ENCODE data around the gene RTN4RL2.

Gene RTN4RL2

DNA sequence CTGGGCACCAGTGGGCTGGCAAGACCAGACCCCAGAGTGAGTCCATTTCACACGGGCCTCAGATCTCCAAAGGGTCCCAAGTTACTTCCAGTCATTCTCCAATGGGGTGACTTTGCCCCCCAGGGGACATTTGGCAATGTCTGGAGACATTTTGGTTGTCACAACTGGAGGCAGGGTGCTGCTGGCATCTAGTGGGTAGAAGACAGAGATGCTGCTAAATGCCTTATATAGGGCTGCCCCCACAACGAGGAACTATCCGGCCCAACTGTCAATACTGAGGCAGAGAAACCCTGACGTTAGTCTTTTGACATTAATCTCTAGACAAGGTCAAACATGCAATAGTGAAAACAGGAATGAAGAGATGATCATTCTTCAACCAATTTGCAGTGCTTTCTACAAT lies 6.4 kb downstream of the RTN4RL2 start:
- Mint-ChIP-seq H3K4me1 (ENCODE audit: low read depth) (no peaks in the 10 kb centered on the region), H3K9me3 (ENCODE audit: low read depth) (no peaks in the 10 kb centered on the region), H3K36me3 (no peaks in the 10 kb centered on the region), H3K4me3 (no peak overlapping the region), H3K27me3 (no peaks in the 10 kb centered on the region), H3K27ac (no peak overlapping the region)

DNA sequence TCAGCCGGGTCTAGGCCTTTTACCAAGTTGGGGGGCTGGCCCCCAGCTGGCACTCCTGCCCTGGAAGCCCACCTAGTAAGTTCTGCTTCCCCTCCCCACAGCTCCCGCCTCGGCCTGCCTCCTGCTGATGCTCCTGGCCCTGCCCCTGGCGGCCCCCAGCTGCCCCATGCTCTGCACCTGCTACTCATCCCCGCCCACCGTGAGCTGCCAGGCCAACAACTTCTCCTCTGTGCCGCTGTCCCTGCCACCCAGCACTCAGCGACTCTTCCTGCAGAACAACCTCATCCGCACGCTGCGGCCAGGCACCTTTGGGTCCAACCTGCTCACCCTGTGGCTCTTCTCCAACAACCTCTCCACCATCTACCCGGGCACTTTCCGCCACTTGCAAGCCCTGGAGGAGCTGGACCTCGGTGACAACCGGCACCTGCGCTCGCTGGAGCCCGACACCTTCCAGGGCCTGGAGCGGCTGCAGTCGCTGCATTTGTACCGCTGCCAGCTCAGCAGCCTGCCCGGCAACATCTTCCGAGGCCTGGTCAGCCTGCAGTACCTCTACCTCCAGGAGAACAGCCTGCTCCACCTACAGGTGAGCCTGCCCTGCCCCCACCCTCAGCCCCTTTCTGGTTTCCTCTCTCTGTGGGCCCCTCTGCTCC lies 7.3 kb downstream of the RTN4RL2 start:
- Mint-ChIP-seq H3K27me3 (no peaks in the 10 kb centered on the region), H3K9me3 (ENCODE audit: low read depth) (no peaks in the 10 kb centered on the region), H3K4me1 (ENCODE audit: low read depth) (no peaks in the 10 kb centered on the region), H3K27ac (no peak overlapping the region), H3K36me3 (no peaks in the 10 kb centered on the region), H3K4me3 (no peak overlapping the region)

DNA sequence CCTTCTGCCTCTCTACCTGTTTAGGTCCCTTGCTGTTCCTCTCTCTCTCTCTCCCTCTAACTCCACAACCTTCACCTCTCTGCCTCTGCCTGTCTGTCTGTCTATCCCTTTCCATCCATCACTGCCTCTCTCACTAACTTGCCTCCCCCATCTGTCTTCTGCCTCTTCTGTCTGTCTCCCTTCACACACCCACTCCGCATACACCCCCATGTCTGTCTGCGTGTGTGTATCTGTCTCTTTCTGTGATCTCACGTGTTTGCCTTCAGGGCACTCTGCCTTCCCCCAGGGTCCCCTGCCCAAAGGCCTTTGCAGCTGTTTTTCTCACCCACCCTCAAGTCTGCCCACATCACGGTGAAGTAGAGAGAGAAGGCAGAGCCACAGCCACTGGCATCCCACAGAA lies 7.9 kb downstream of the RTN4RL2 start:
- Mint-ChIP-seq H3K27ac (no peak overlapping the region), H3K4me1 (ENCODE audit: low read depth) (peaks cover 3% of the 10 kb centered on the region), H3K9me3 (ENCODE audit: low read depth) (no peaks in the 10 kb centered on the region), H3K27me3 (no peaks in the 10 kb centered on the region), H3K36me3 (no peaks in the 10 kb centered on the region), H3K4me3 (no peak overlapping the region)

DNA sequence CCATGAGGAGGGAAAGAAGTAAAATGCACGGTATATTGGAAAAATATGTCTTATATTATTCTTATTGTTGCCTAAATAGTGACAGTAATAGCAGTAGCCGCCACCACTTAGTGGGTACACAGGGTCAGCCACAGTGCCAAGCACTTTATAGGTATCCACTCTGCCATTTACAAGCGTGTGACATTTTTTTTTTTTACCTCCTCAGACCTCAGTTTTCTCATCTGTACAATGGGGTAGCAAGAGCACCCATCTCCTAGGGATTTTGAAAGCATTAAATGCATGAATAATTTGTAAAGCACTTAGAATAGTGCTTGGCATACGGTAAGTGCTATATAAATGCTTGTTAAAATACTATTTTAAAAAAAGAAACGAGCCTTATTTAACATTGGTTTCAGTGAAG lies 8.9 kb downstream of the RTN4RL2 start:
- Mint-ChIP-seq H3K27me3 (no peaks in the 10 kb centered on the region), H3K9me3 (ENCODE audit: low read depth) (no peaks in the 10 kb centered on the region), H3K4me1 (ENCODE audit: low read depth) (peaks cover 9% of the 10 kb centered on the region), H3K27ac (no peak overlapping the region), H3K36me3 (no peaks in the 10 kb centered on the region), H3K4me3 (no peak overlapping the region)

DNA sequence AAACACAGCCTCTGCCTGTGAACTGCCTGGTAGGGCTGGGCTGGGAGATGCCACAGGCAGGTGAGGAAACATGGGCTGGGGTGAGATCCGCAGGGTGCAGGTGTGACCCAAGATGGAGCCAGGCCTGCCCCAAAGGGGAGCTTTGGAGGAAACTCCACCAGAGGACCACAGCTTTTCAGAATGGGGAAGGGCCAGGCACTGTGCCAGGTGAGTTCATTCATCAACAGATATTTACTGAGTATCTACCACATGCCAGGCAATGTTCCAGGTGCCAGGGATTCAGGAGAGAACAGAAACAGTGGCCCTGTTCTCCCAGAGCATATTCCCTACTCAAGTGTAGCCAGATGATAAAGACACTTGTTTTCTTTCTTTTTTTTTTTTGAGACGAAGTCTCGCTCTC lies 11.2 kb downstream of the RTN4RL2 start:
- H3K9me3 Mint-ChIP-seq (ENCODE audit: low read depth) = no peaks in the 10 kb centered on the region
- no peak overlapping the region for H3K4me3 Mint-ChIP-seq
- H3K4me1 Mint-ChIP-seq (ENCODE audit: low read depth) = peaks cover 24% of the 10 kb centered on the region
- H3K36me3 Mint-ChIP-seq = no peaks in the 10 kb centered on the region
- H3K27me3 Mint-ChIP-seq = no peaks in the 10 kb centered on the region
- H3K27ac Mint-ChIP-seq = no peak overlapping the region

DNA sequence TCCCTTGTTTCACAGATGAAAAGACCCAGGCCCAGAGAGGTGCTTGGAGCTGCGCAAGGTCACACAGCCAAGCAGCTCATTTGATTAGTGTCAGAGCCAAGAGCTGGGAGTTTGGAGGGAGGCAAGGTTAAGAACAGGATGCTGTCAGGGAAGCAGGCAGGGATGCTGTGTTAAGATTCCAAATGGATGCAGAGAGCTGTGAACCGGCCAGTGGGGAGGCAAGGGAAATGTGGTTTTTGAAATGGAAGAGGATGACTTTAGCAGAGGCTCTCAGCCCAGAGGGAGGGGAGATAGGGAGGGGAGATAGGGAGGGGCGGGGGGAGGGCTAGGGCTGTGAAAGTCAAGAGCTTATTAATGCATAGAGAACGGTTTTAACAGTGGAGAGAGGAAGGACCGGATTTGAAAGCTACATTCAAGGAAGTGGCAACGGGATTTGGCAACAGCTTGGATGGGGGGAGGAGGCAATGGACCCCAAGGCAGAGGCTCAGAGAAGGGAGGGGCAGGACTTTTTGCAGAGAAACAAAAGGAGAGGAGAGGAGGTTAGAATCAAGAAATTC lies 13.0 kb downstream of the RTN4RL2 start:
- Mint-ChIP-seq H3K36me3 (no peaks in the 10 kb centered on the region), H3K27me3 (no peaks in the 10 kb centered on the region), H3K9me3 (ENCODE audit: low read depth) (no peaks in the 10 kb centered on the region), H3K27ac (no peak overlapping the region), H3K4me3 (peak overlapping the region; percentile 22), H3K4me1 (ENCODE audit: low read depth) (peaks cover 27% of the 10 kb centered on the region)

DNA sequence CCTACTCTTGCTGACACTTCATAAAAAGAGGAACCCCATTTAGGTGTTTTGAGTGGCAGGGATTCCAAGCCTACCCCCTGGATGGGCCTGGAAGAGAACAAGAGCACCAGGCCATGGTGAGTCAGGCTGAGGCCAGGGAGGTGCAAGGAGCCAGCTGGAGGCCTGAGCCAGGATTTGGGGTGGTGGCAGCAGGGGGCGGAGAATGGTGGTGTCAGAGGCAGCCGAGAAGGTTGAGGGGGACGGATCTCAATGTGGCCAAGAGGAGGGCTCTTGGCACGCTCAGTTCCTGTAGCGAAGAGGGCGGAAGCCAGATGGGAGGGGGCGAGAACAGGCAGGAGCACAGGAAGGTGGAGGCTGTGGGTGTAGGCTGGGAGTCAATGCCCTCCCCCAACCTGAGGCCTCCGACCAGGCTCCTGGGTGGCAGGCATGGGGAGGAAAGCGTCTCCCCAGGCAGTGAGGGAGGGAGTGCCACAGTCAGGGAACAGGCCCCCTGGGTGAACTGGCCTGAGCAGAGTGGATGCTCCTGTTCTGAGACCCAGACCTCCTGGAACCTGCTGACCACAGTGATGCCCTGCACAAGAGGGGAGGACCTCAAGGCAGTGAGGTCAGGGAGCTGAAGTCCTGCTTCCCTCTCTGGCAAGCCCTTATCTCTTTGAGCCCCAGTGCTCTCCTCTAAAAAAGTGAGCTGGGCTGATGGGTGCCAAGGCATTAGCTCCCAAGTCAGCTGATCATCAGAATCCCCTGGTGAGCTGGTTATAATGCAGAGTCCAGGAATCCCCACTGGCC lies 13.9 kb downstream of the RTN4RL2 start:
- Mint-ChIP-seq H3K36me3 (no peaks in the 10 kb centered on the region), H3K4me3 (peak overlapping the region; percentile 81), H3K27ac (peak overlapping the region; percentile 46), H3K4me1 (ENCODE audit: low read depth) (peaks cover 27% of the 10 kb centered on the region), H3K9me3 (ENCODE audit: low read depth) (no peaks in the 10 kb centered on the region), H3K27me3 (no peaks in the 10 kb centered on the region)

DNA sequence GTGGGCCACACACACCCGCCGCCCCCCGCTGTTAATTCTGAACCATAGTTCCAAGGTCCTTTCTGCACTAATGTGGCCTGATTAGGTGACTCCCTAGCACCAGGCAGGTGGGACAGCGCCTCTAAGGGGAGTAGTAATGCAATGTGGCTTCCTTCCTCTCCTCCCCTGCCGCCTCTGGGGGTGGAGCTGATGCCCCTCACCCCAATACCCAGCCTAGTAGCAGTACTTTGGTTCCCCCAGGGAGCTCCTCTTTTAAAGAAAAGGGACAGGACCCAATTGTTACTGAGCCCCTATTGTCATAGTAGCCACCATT lies 14.4 kb downstream of the RTN4RL2 start:
- H3K4me3 Mint-ChIP-seq = peak overlapping the region; percentile 81
- no peak overlapping the region for H3K27ac Mint-ChIP-seq
- H3K36me3 Mint-ChIP-seq = no peaks in the 10 kb centered on the region
- H3K9me3 Mint-ChIP-seq (ENCODE audit: low read depth) = no peaks in the 10 kb centered on the region
- no peaks in the 10 kb centered on the region for H3K27me3 Mint-ChIP-seq
- peaks cover 27% of the 10 kb centered on the region for H3K4me1 Mint-ChIP-seq (ENCODE audit: low read depth)

DNA sequence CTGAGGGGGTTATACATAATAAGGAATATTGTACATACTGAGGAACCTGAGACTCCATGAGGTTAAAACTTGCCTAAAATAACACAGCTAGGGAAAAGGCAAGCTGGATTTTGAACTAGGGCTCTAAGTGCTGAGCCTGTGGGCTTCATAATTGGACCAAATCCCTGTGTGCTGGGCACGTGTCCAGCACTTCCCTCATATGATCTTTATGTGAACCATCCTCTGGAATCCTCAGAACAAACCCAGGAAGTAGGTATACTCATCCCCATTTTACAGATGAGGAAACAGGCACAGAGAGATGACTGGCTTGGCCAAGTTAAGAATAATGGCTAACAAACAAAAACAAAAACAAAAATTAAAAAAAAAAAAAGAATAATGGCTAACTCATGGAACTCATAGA lies 14.9 kb downstream of the RTN4RL2 start:
- H3K27ac Mint-ChIP-seq = no peak overlapping the region

DNA sequence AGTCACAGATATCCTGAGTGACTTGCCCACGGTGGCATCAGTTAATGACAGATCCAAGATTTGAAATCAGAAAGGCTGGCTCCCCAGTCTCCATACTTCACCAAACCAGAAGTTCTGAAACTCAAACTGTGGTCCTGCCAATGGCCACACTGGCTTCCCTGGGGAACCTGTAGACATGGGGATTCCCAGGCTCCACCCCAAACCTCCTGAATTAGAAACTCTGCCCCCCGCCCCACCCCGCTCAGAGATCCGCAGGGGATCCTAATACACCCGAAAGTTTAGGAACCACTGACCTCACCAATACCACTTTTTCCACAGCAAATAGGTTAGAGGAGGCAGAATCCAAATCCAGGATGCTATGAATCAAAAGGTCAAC lies 15.3 kb downstream of the RTN4RL2 start:
- H3K27ac Mint-ChIP-seq = peak overlapping the region; percentile 80
- peaks cover 31% of the 10 kb centered on the region for H3K4me1 Mint-ChIP-seq (ENCODE audit: low read depth)
- no peaks in the 10 kb centered on the region for H3K36me3 Mint-ChIP-seq
- peak overlapping the region; percentile 81 for H3K4me3 Mint-ChIP-seq
- H3K27me3 Mint-ChIP-seq = no peaks in the 10 kb centered on the region
- H3K9me3 Mint-ChIP-seq (ENCODE audit: low read depth) = no peaks in the 10 kb centered on the region

More for the DNA sequence above, 14.9 kb downstream of the RTN4RL2 start:
- H3K36me3 Mint-ChIP-seq = no peaks in the 10 kb centered on the region
- peak overlapping the region; percentile 81 for H3K4me3 Mint-ChIP-seq
- H3K27me3 Mint-ChIP-seq = no peaks in the 10 kb centered on the region
- no peaks in the 10 kb centered on the region for H3K9me3 Mint-ChIP-seq (ENCODE audit: low read depth)
- H3K4me1 Mint-ChIP-seq (ENCODE audit: low read depth) = peaks cover 29% of the 10 kb centered on the region

DNA sequence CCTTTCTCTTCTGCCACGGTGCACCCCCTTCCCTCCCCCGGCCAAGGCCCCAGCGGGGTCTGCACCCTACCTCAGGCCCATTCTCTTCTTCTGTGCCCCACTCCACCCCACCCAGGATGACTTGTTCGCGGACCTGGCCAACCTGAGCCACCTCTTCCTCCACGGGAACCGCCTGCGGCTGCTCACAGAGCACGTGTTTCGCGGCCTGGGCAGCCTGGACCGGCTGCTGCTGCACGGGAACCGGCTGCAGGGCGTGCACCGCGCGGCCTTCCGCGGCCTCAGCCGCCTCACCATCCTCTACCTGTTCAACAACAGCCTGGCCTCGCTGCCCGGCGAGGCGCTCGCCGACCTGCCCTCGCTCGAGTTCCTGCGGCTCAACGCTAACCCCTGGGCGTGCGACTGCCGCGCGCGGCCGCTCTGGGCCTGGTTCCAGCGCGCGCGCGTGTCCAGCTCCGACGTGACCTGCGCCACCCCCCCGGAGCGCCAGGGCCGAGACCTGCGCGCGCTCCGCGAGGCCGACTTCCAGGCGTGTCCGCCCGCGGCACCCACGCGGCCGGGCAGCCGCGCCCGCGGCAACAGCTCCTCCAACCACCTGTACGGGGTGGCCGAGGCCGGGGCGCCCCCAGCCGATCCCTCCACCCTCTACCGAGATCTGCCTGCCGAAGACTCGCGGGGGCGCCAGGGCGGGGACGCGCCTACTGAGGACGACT lies 15.9 kb downstream of the RTN4RL2 start:
- no peaks in the 10 kb centered on the region for H3K9me3 Mint-ChIP-seq (ENCODE audit: low read depth)
- H3K27me3 Mint-ChIP-seq = no peaks in the 10 kb centered on the region
- no peaks in the 10 kb centered on the region for H3K36me3 Mint-ChIP-seq
- peak overlapping the region; percentile 80 for H3K27ac Mint-ChIP-seq
- H3K4me1 Mint-ChIP-seq (ENCODE audit: low read depth) = peaks cover 31% of the 10 kb centered on the region
- H3K4me3 Mint-ChIP-seq = peak overlapping the region; percentile 81

DNA sequence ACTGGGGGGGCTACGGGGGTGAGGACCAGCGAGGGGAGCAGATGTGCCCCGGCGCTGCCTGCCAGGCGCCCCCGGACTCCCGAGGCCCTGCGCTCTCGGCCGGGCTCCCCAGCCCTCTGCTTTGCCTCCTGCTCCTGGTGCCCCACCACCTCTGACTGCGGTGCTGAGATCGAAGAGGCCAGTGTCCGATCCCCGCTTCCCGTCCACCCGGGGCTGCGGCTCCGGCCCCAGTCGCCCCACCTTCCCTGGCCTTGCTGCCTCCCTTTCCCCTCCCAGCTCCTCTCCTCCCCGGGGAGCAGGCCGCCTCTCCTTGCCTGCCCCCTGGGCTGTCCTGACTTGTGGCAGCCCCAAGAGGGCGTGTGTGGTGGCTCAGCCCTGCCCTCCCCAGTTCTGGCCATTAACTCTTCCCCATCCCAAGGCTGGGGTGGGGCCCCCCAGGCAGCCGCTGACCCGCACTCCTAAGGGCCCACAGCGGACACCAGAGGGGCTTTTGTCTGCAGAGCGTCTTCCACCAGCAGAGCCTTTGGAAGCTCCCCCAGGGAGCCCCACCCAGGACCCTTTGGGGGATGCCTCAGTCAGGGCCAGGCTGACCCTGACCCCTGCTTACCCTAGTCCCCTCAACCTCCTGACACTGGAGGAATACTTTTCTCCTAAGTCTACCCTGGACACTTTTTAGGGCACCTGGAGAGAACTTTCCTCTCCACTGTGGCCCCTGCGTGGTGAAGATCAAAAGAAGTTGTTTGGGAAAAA lies 16.6 kb downstream of the RTN4RL2 start:
- H3K4me1 Mint-ChIP-seq (ENCODE audit: low read depth) = peaks cover 33% of the 10 kb centered on the region
- no peaks in the 10 kb centered on the region for H3K9me3 Mint-ChIP-seq (ENCODE audit: low read depth)
- no peaks in the 10 kb centered on the region for H3K27me3 Mint-ChIP-seq
- peak overlapping the region; percentile 61 for H3K27ac Mint-ChIP-seq
- H3K36me3 Mint-ChIP-seq = no peaks in the 10 kb centered on the region
- peak overlapping the region; percentile 79 for H3K4me3 Mint-ChIP-seq

DNA sequence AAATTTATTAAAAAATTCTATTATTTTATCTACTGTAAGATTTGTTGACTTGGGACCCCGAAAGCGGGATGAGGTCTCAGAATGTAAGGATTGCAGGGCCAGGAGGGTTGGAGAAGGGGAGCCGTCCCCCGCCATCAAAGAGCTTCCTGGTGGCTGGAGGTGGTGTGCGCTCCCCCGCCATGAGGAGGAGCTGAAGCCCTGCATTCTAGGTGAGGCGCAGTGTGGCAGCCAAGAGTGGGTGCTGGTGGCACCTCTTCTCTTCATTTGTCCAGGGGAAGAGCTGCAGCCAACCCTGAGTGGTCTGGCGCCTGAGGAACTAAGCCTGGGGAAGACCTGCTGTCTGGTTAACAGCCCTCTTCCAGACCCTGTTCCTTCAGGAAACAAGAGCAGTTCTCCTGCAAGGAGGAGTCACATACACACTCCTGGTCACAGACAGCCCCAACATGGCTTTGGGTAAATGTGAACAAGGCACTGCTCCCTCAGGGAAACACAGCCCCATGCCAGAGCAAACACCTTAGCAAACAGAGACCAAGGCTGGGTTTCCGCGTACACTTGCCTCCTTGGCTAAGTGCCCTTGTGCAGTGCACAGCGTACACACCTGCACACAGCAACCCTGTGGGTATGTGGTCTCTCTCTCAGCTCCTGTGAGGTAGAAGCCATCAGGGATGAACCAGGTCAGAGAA lies 17.3 kb downstream of the RTN4RL2 start:
- H3K36me3 Mint-ChIP-seq = no peaks in the 10 kb centered on the region
- H3K27me3 Mint-ChIP-seq = no peaks in the 10 kb centered on the region
- peaks cover 34% of the 10 kb centered on the region for H3K4me1 Mint-ChIP-seq (ENCODE audit: low read depth)
- peak overlapping the region; percentile 79 for H3K4me3 Mint-ChIP-seq
- H3K9me3 Mint-ChIP-seq (ENCODE audit: low read depth) = no peaks in the 10 kb centered on the region
- no peak overlapping the region for H3K27ac Mint-ChIP-seq

DNA sequence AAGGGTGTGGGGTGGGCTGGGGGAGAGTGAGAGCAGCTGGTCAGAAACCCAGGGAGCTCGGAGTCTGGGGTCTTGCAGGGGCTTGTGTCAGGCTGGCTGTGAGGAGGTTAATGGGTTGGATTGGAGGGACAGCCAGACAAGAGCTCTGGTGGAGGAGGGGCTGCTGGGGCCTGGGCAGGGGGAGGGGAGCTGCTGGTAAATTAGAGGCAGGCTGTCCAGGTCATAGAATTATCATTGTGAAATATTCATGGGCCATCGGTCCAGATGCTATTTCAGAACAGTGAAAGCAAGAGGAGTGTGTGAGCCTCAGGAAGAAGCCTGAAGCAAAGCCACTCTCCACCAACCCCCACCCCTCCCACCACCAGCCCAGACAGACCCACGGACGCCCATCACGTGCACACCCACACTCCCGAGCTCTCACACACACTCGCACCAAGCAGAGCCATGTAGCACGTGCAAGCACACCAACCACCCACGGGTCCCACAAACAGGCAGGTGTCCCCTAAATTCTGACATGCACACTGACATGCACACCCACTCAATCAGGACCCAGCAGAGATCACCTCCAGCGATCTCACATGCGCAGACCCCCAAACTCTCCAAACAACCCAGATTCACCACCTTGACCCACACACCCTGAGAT lies 18.8 kb downstream of the RTN4RL2 start:
- H3K36me3 Mint-ChIP-seq = no peaks in the 10 kb centered on the region
- H3K27me3 Mint-ChIP-seq = no peaks in the 10 kb centered on the region
- H3K4me1 Mint-ChIP-seq (ENCODE audit: low read depth) = peaks cover 29% of the 10 kb centered on the region
- H3K4me3 Mint-ChIP-seq = no peak overlapping the region
- H3K9me3 Mint-ChIP-seq (ENCODE audit: low read depth) = no peaks in the 10 kb centered on the region
- H3K27ac Mint-ChIP-seq = no peak overlapping the region

Measured in activated naive CD8-positive, alpha-beta T cell (primary cell).